Measurements from ENCODE around the gene NAA50.

The NAA50 gene

GRCh38 chr3:113673593-113673992 is 72.5 kb downstream of the NAA50 start:
- H3K4me3 ChIP-seq (ENCODE audit: low read length), result no peak overlapping the region
- TF ChIP-seq CTCF (conservative IDR thresholded peaks at IDR 0.05; ENCODE audit: low read length), result no peak
- no peak for DNase-seq (ENCODE audit: low read depth)

- H3K4me3 ChIP-seq (ENCODE audit: low read length), result no peak overlapping the region
- TF ChIP-seq CTCF (conservative IDR thresholded peaks at IDR 0.05; ENCODE audit: low read length), result no peak
- peak; percentile 29 for DNase-seq (ENCODE audit: low read depth)
Measured at GRCh38 chr3:113668015-113668414, 78.0 kb downstream of the NAA50 start.

Data from AG10803 (cell line).